Measurements from ENCODE around the gene KDM2B. TPM values are rescaled to one million over a fixed set of nuclear protein-coding genes. Genes with fewer than 3 reads are reported as not detected.

KDM2B gene
- 10 to 100 TPM; 20.7 to 26.3 (median 23.9) TPM for total RNA-seq

- Histone ChIP-seq H3K4me3 (peak within 1 kb of the TSS; percentile 61 to 80 (median 74)), H3K27me3 (no peaks in the 10 kb centered on the region), H3K27ac (peak within 1 kb of the TSS; percentile 84 to 92 (median 92)), H3K9me3 (no peaks in the 10 kb centered on the region), H3K4me1 (peaks cover 42 to 62% (median 43%) of the 10 kb centered on the region in 3 donors), H3K36me3 (no peaks in the 10 kb centered on the region)
- 38 to 55% methylated on average over 21 of the region's 23 CpGs for WGBS, 2 donors
- no peak for DNase-seq
- no peak for TF ChIP-seq POLR2A (IDR thresholded peaks at IDR 0.05)
- no peak for TF ChIP-seq CTCF (IDR thresholded peaks at IDR 0.05)
- intact Hi-C loops (cut with DNase I): no loop called here
Measured at GRCh38 chr12:121580959-121581685, at the start of gene KDM2B. TSS of gene KDM2B (minus strand) at chr12:121581023. CDS start at chr12:121580911, 112 bp downstream.

DNA sequence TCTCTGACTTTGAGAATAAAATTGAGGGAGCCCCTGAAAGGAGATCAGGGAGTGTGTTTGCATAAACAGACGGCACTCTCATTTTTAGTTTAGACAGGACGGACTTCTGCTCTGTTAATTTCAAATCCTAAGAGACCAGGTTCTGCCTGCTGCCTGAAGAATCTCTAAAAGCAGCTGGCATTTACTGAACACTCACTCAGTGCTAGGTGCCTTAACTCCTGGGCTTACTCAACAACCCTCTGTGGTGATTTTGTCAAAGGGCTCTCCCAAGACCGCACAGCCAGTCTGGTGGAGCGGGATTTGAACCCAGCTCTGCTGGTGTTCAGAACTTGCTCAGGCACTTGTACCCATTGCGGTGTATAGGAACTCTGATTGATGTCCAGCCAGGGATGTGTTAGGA lies 47.7 kb upstream of the KDM2B start:
- Histone ChIP-seq H3K4me1 (peaks cover 36 to 88% (median 56%) of the 10 kb centered on the region in 3 donors), H3K9me3 (no peaks in the 10 kb centered on the region), H3K27ac (peak overlapping the region; percentile 84 to 97 (median 96)), H3K36me3 (no peaks in the 10 kb centered on the region), H3K27me3 (no peaks in the 10 kb centered on the region), H3K4me3 (peak overlapping the region in 3 of 4 donors; percentile 79 to 95 (median 88))
- no peak for TF ChIP-seq POLR2A (IDR thresholded peaks at IDR 0.05)
- no peak for TF ChIP-seq CTCF (IDR thresholded peaks at IDR 0.05)
- intact Hi-C loops (cut with DNase I): loop anchor here (5.0 to 10.0 kb wide), 2 partner anchors 46 to 76 kb away; no protein-coding TSS in a partner anchor
- WGBS, 2 donors: 73 to 79% methylated on average over 5 of the region's 5 CpGs
- no peak for DNase-seq

DNA sequence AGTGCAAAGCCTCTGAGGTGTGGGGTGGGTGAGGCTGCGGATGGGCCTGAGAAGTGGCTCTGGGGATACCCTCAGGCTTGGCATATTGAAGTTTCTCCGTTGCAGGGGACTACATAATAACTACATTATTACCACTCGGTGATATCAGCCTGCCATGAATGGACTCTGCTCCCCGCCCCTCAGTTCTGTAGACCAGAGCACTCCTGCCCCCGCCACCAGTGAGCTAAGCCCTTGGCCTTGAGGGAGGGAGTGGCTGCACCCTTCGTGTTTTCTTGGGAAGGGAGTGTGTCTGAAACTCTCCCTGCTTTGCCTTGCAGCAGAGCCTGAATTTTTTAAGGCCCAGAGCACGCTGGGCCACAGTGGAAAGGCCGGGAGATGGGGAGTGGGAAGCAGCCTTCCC lies 47.2 kb upstream of the KDM2B start:
- Histone ChIP-seq H3K4me3 (peak overlapping the region; percentile 48 to 95 (median 84)), H3K27ac (peak overlapping the region; percentile 84 to 97 (median 96)), H3K9me3 (no peaks in the 10 kb centered on the region), H3K27me3 (no peaks in the 10 kb centered on the region), H3K36me3 (no peaks in the 10 kb centered on the region), H3K4me1 (peaks cover 32 to 83% (median 52%) of the 10 kb centered on the region in 3 donors)
- no peak for DNase-seq
- WGBS, 2 donors: 20 to 42% methylated on average over 1 to 3 of the region's 8 CpGs
- TF ChIP-seq CTCF (IDR thresholded peaks at IDR 0.05) (no peak), POLR2A (IDR thresholded peaks at IDR 0.05) (no peak)
- intact Hi-C loops (cut with DNase I): loop anchor here (5.0 to 10.0 kb wide), 2 partner anchors 47 to 76 kb away; no protein-coding TSS in a partner anchor

DNA sequence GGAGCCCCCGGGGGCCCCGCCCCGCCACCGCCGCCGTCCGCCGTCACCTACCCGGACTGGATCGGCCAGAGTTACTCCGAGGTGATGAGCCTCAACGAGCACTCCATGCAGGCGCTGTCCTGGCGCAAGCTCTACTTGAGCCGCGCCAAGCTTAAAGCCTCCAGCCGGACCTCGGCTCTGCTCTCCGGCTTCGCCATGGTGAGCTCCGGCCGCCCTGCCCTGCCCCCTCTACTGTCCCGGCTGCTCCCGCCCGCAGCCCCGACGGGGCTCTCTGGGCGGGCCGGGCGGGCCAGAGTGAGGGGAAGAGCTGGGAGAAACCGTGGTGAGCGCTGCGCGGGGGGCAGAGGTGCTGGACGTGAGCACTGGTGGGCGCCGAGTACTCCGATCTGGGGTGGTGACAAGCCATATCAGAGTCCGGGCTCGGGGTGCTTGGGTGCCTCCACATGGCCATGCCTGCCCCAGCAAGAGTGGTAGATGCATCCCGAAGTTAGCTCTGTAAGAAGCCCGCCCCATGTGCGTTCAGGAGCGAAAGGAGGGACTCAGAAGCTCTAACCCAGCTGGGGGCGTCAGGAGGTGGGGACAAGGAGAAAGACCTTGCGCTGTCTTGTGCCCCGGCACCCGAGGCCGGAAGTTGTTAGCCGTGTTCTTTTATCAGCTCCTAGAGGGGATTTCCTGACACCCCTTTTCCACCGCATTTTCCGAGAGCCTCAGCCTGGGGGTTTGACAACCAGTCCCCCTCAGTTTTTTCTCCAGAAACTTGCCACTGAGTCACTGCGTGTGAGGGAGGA lies 46.2 kb upstream of the KDM2B start:
- intact Hi-C loops (cut with DNase I): loop anchor here (5.0 to 10.0 kb wide), 2 partner anchors 48 to 75 kb away; no protein-coding TSS in a partner anchor
- no peaks in the 10 kb centered on the region for H3K36me3 ChIP-seq
- 3% methylated on average over 6 to 8 of the region's 53 CpGs for WGBS, 2 donors
- no peak for TF ChIP-seq CTCF (IDR thresholded peaks at IDR 0.05)
- peak in 1 of 4 donors; percentile 5 for TF ChIP-seq POLR2A (IDR thresholded peaks at IDR 0.05)
- H3K27me3 ChIP-seq: no peaks in the 10 kb centered on the region
- peaks cover 28 to 73% (median 48%) of the 10 kb centered on the region in 3 donors for H3K4me1 ChIP-seq
- DNase-seq: no peak
- no peaks in the 10 kb centered on the region for H3K9me3 ChIP-seq
- H3K4me3 ChIP-seq: peak overlapping the region; percentile 48 to 95 (median 84)
- H3K27ac ChIP-seq: peak overlapping the region; percentile 84 to 97 (median 96)

Measured in esophagus squamous epithelium (tissue), 5 donors.